ENCODE results near the gene CCR6. TPM values are rescaled to one million over a fixed set of nuclear protein-coding genes. Genes with fewer than 3 reads are reported as not detected.

CCR6 gene
- polyA plus RNA-seq, 1 experiment = not detected

GRCh38 chr6:167148021-167148420, 25.1 kb downstream of the CCR6 start:
- CTCF ChIA-PET = no interaction called here
- H3K9me3 ChIP-seq (ENCODE audit: control insufficient read depth, insufficient read depth, low read length) = peaks cover 27% of the 10 kb centered on the region
- H3K27ac ChIP-seq (ENCODE audit: low read depth, low read length) = no peak overlapping the region
- no peak overlapping the region for H3K4me3 ChIP-seq (ENCODE audit: low read depth, low read length)
- TF ChIP-seq, protein P1, sequence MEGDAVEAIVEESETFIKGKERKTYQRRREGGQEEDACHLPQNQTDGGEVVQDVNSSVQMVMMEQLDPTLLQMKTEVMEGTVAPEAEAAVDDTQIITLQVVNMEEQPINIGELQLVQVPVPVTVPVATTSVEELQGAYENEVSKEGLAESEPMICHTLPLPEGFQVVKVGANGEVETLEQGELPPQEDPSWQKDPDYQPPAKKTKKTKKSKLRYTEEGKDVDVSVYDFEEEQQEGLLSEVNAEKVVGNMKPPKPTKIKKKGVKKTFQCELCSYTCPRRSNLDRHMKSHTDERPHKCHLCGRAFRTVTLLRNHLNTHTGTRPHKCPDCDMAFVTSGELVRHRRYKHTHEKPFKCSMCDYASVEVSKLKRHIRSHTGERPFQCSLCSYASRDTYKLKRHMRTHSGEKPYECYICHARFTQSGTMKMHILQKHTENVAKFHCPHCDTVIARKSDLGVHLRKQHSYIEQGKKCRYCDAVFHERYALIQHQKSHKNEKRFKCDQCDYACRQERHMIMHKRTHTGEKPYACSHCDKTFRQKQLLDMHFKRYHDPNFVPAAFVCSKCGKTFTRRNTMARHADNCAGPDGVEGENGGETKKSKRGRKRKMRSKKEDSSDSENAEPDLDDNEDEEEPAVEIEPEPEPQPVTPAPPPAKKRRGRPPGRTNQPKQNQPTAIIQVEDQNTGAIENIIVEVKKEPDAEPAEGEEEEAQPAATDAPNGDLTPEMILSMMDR (IDR thresholded peaks at IDR 0.05; ENCODE audit: low read depth, low read length) = no peak
- DNase-seq (ENCODE audit: low read depth, low spot score) = no peak
- POLR2A ChIA-PET = no interaction called here
- no peaks in the 10 kb centered on the region for H3K27me3 ChIP-seq (ENCODE audit: control insufficient read depth, insufficient read depth, low read length)

DNA sequence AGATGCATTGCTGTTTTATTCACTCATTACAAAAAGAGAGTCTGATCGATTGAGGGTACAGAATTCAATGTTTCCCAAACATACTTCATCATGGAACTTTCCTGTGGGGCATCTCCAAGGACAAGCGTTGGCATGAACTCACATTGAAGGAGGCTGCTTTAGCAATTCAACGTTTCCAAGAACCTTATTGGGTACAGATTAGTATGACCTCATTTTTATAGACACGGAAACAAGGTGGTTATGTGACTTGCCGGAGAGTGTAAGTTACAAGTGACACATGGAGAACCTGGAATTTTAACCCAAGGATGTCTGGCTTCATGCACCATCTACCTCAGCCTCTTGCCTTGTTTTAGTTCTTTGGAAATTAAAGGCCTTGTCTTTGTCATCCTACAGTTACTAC, 26.1 kb downstream of the CCR6 start:
- Histone ChIP-seq H3K9me3 (ENCODE audit: control insufficient read depth, insufficient read depth, low read length) (peaks cover 20% of the 10 kb centered on the region), H3K27me3 (ENCODE audit: control insufficient read depth, insufficient read depth, low read length) (no peaks in the 10 kb centered on the region), H3K4me3 (ENCODE audit: low read depth, low read length) (no peak overlapping the region), H3K27ac (ENCODE audit: low read depth, low read length) (no peak overlapping the region)
- POLR2A ChIA-PET = no interaction called here
- TF ChIP-seq, protein P1 (IDR thresholded peaks at IDR 0.05; ENCODE audit: low read depth, low read length) = no peak
- DNase-seq (ENCODE audit: low read depth, low spot score) = no peak
- CTCF ChIA-PET = no interaction called here

GRCh38 chr6:167150941-167151549, 28.1 kb downstream of the CCR6 start:
- TF ChIP-seq, protein P1 (IDR thresholded peaks at IDR 0.05; ENCODE audit: low read depth, low read length) = no peak
- H3K4me3 ChIP-seq (ENCODE audit: low read depth, low read length) = no peak overlapping the region
- no peak overlapping the region for H3K27ac ChIP-seq (ENCODE audit: low read depth, low read length)
- H3K27me3 ChIP-seq (ENCODE audit: control insufficient read depth, insufficient read depth, low read length) = no peaks in the 10 kb centered on the region
- peaks cover 21% of the 10 kb centered on the region for H3K9me3 ChIP-seq (ENCODE audit: control insufficient read depth, insufficient read depth, low read length)
- DNase-seq (ENCODE audit: low read depth, low spot score) = no peak
- POLR2A ChIA-PET = no interaction called here
- CTCF ChIA-PET = no interaction called here

GRCh38 chr6:167151648-167152047, 28.8 kb downstream of the CCR6 start:
- POLR2A ChIA-PET = no interaction called here
- TF ChIP-seq, protein P1 (IDR thresholded peaks at IDR 0.05; ENCODE audit: low read depth, low read length) = no peak
- CTCF ChIA-PET = no interaction called here
- Histone ChIP-seq H3K27me3 (ENCODE audit: control insufficient read depth, insufficient read depth, low read length) (no peaks in the 10 kb centered on the region), H3K4me3 (ENCODE audit: low read depth, low read length) (no peak overlapping the region), H3K27ac (ENCODE audit: low read depth, low read length) (no peak overlapping the region), H3K9me3 (ENCODE audit: control insufficient read depth, insufficient read depth, low read length) (peaks cover 18% of the 10 kb centered on the region)
- DNase-seq (ENCODE audit: low read depth, low spot score) = no peak

- Histone ChIP-seq H3K27me3 (ENCODE audit: control insufficient read depth, insufficient read depth, low read length) (no peaks in the 10 kb centered on the region), H3K9me3 (ENCODE audit: control insufficient read depth, insufficient read depth, low read length) (peaks cover 26% of the 10 kb centered on the region), H3K4me3 (ENCODE audit: low read depth, low read length) (no peak overlapping the region), H3K27ac (ENCODE audit: low read depth, low read length) (no peak overlapping the region)
- POLR2A ChIA-PET = no interaction called here
- no peak for DNase-seq (ENCODE audit: low read depth, low spot score)
- CTCF ChIA-PET = no interaction called here
- TF ChIP-seq, protein P1 (IDR thresholded peaks at IDR 0.05; ENCODE audit: low read depth, low read length) = no peak
Measured at GRCh38 chr6:167152862-167153261, 30.0 kb downstream of the CCR6 start.

Data from AG04450 (cell line).